Kidney epithelial cell (primary cell): ENCODE results near the gene SCN9A. TPM values are rescaled to one million over a fixed set of nuclear protein-coding genes. Genes with fewer than 3 reads are reported as not detected.
A peak's percentile ranks its signal among the peaks of the same experiment; 100 is the strongest.
"Not testable (repeated sequence)": the region's sequence is repeated elsewhere in the genome, so short reads cannot be mapped to it uniquely, and the experiment has no call there.

Source experiments
- DNase-seq: peaks from one replicate; pipeline ENCODE4 v3.0.0-alpha.2; 2010; ENCODE audit warnings: low read depth
- H3K27me3 ChIP-seq: 2 replicates; pipeline ENCODE4 v1.6.0; 2011; ENCODE audit warnings: low read length; ENCODE audit not compliant: control insufficient read depth, insufficient read depth
- H3K36me3 ChIP-seq: 2 replicates; pipeline ENCODE4 v1.5.1; 2011; ENCODE audit warnings: low read length; ENCODE audit not compliant: control insufficient read depth, insufficient read depth
- H3K4me3 ChIP-seq: 2 replicates; pipeline ENCODE4 v1.5.1; 2011; ENCODE audit warnings: low read depth, mild to moderate bottlenecking, control low read depth, low read length
- total RNA-seq: library from RNA; depleted of rRNA; stranded (reverse); fragments of >200 nt; gene quantifications from 2 replicates; pipeline ENCODE4 v1.2.3, GENCODE V29; 2015
- TF ChIP-seq, protein P1 (sequence below): IDR thresholded peaks from 2 replicates; pipeline ENCODE4 v1.5.1; 2011; ENCODE audit warnings: mild to moderate bottlenecking, moderate library complexity, low read length, control low read depth, inconsistent platforms; ENCODE audit not compliant: insufficient read depth, poor library complexity, severe bottlenecking

The SCN9A gene
- total RNA-seq, 1 donor from 2014 or later = 8.1 TPM

DNA sequence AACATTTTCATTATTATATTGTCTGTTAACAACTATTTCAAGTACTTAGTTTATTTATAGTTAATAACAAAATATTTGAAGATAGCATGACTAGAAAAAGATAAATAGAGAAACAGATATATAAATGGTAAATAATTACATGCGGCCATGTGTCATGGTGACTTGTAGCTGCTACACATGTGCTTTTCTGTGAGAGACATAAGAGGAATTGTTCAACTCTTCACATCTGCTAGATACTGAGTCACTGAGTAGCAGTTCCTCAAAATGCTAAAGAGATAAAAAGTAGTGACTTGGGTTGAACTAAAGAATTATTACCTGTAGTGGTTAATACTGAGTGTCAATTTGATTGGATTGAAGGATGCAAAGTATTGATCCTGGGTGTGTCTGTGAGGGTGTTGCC is 37.5 kb upstream of the SCN9A start:
- TF ChIP-seq, protein P1, sequence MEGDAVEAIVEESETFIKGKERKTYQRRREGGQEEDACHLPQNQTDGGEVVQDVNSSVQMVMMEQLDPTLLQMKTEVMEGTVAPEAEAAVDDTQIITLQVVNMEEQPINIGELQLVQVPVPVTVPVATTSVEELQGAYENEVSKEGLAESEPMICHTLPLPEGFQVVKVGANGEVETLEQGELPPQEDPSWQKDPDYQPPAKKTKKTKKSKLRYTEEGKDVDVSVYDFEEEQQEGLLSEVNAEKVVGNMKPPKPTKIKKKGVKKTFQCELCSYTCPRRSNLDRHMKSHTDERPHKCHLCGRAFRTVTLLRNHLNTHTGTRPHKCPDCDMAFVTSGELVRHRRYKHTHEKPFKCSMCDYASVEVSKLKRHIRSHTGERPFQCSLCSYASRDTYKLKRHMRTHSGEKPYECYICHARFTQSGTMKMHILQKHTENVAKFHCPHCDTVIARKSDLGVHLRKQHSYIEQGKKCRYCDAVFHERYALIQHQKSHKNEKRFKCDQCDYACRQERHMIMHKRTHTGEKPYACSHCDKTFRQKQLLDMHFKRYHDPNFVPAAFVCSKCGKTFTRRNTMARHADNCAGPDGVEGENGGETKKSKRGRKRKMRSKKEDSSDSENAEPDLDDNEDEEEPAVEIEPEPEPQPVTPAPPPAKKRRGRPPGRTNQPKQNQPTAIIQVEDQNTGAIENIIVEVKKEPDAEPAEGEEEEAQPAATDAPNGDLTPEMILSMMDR = no peak
- Histone ChIP-seq H3K27me3 (no peaks in the 10 kb centered on the region), H3K36me3 (no peaks in the 10 kb centered on the region), H3K4me3 (no peak overlapping the region)
- DNase-seq = no peak

DNA sequence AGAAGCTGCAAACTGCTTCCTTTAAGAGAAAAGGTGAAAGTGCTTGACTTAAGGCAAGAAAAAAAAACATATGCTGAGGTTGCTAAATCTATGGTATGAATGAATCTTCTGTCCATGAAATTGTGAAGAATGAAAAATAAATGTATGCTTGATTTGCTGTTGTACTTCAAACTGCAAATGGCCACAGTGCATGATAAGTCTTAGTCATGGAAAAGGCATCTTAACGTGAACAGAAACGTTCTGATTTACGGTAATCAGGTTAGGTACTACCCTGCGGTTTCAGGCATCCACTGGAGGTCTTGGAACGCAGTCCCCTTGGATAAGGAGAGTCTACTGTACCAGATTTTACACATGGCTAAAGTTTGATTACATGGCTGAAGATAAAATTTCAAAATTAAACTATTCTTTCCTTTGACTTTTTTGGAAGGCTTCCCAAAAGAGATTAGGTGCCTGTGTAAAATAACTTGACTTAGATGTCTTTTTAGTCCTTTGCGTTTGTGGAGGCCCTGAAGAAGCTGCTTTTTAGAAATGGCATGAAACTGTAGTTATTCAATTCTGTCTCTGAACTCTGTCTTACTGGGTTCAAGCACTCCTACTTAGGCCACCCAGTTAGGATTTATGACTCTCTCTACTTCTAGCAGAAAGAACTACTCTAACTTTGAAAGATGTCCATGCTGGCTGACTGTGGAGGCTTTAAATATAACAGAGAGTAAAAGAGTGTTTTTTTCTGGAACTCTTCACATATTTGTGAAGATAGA is 35.9 kb upstream of the SCN9A start:
- TF ChIP-seq, protein P1 = no peak
- Histone ChIP-seq H3K4me3 (no peak overlapping the region), H3K36me3 (no peaks in the 10 kb centered on the region), H3K27me3 (no peaks in the 10 kb centered on the region)
- DNase-seq = peak; percentile 9

DNA sequence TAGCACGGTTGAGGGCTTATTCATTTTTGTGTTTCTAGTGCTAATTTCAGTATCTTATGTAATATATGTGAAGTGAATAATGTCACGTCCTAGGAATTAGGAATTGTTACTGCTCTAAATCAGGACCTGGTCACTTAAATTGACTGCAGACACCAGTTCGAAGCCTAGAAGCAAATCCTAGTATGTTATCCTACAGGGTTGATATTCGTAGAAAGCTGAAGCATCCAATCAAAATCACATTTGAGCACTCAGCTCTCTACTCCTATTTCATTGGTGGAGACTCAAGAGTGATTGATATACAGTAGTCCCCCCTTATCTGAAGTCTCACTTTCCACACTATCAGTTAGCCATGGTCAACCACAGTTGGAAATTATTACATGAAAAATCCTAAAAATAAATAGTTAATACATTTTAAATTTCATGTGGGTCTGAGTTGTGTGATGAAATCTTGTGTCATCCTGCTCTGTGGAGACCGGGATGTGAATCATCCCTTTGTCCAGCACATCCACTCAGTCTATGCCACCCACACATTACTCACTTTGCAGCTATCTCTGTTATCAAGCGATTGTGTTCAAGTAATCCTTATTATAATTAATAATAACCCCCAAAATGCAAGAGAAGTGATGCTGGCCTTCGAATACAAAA is 35.2 kb upstream of the SCN9A start:
- H3K36me3 ChIP-seq = no peaks in the 10 kb centered on the region
- H3K4me3 ChIP-seq = no peak overlapping the region
- DNase-seq = peak; percentile 67
- no peaks in the 10 kb centered on the region for H3K27me3 ChIP-seq
- TF ChIP-seq, protein P1 = no peak

DNA sequence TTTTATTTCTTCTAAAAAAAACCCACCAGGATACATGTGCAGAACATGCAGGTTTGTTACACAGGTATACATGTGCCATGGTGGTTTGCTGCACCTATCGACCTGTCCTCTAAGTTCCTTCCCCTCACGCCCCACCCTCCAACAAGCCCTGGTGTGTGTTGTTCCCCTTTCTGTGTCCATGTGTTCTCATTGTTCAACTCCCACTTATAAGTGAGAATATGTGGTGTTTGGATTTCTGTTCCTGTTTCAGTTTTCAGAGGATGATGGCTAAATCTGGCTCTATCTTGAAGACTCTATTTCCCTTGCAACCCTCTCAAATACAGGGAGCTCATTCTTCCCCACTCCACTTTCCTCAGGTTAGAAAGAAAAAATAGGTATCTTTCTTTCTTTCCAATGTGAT is 32.0 kb upstream of the SCN9A start:
- not testable (repeated sequence) for H3K4me3 ChIP-seq, H3K36me3 ChIP-seq

DNA sequence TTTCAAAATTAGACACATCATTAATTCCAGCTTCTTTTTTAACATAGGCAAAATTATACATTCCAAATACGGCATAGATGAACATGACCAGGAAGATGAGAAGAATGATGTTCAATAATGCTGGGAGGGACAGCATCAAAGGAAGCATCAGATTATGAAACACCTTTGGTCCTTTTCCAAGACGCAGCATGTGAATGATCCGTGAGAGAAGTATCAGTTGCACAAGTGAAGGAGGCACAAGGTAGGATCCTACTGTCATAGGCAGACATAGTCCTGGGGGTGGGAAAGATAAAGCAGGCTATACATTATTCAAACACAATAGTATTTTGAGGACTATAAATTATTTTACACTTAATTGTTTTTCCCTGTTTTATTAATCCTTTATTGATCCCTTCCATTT is 30.6 kb upstream of the SCN9A start:
- no peak overlapping the region for H3K4me3 ChIP-seq

More for the DNA sequence above, 32.0 kb upstream of the SCN9A start:
- H3K27me3 ChIP-seq, DNase-seq: not testable (repeated sequence)

DNA sequence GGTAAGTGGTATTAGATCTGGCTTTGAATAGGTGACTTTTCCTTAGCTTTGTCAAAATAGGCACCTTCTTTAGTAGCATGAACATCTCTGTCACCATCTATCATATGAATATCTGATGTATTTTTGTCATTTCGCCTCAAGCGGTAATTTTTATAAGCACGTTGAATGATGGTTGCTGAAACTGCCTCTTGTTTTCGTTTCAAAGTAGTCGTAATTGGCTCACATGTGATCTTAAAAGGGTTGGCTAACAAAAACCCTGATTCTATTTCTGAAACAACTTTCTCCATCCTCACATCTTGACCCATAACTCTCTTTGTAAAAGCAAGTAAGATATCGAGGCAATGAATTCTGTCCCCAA is 29.8 kb upstream of the SCN9A start:
- DNase-seq = no peak
- no peak overlapping the region for H3K4me3 ChIP-seq
- no peaks in the 10 kb centered on the region for H3K27me3 ChIP-seq
- TF ChIP-seq, protein P1 = no peak
- H3K36me3 ChIP-seq = no peaks in the 10 kb centered on the region

More for the DNA sequence above, 30.6 kb upstream of the SCN9A start:
- Histone ChIP-seq H3K36me3 (no peaks in the 10 kb centered on the region), H3K27me3 (no peaks in the 10 kb centered on the region)
- TF ChIP-seq, protein P1 = no peak
- no peak for DNase-seq
